K562 (cell line): Measurements from ENCODE around the gene SPCS3. TPM values are rescaled to one million over a fixed set of nuclear protein-coding genes. Genes with fewer than 3 reads are reported as not detected.

Source experiments
- BRD4 ChIP-seq: fragments of 200-600 bp; sonication (generic); IDR thresholded peaks from 2 replicates; pipeline ENCODE4 v1.6.1; 2017; ENCODE audit warnings: inconsistent platforms
- CTBP1 ChIP-seq: fragments of 450-650 bp; IDR thresholded peaks from 2 replicates; pipeline ENCODE4 v1.6.1; 2016; ENCODE audit warnings: borderline replicate concordance
- CXXC5 ChIP-seq: fragments of 250-450 bp; sonication (Bioruptor Pico); IDR thresholded peaks from 2 replicates; pipeline ENCODE4 v1.8.0; 2022; ENCODE audit warnings: inconsistent platforms, mild to moderate bottlenecking, moderate library complexity
- E2F5 ChIP-seq: sonication (generic); formaldehyde crosslinking; IDR thresholded peaks from 2 replicates; pipeline ENCODE4 v1.8.0; 2022; ENCODE audit warnings: mild to moderate bottlenecking, missing genetic modification reagents
- GABPA ChIP-seq: fragments of 200-800 bp; sonication (Bioruptor generic); conservative IDR thresholded peaks from 2 replicates; pipeline ENCODE4 v1.6.1; 2016; ENCODE audit warnings: low read depth, missing genetic modification characterization, missing compliant biosample characterization
- HCFC1 ChIP-seq: IDR thresholded peaks from 2 replicates; pipeline ENCODE4 v1.6.1; 2012; ENCODE audit warnings: low read depth, low read length, improper control_type of control experiment
- HMGN3 ChIP-seq: IDR thresholded peaks from 2 replicates; pipeline ENCODE4 v1.6.1; 2011; ENCODE audit warnings: borderline replicate concordance, low read depth, mild to moderate bottlenecking, mixed read lengths, low read length; ENCODE audit not compliant: insufficient read length; ENCODE audit errors: extremely low read depth
- JUN ChIP-seq, 2 experiments: sonication (generic) in 1 of 2; formaldehyde crosslinking in 1 of 2; IDR thresholded peaks; 2 replicates each; pipeline versions ENCODE4 v1.6.1 to v1.8.0; 2012 to 2022; ENCODE audit warnings: borderline replicate concordance in 2 of 2, mild to moderate bottlenecking in 2 of 2, improper control_type of control experiment in 1 of 2, low read depth in 1 of 2, low read length in 1 of 2, missing genetic modification reagents in 1 of 2
- LCOR ChIP-seq: sonication (generic); formaldehyde crosslinking; IDR thresholded peaks from 2 replicates; pipeline ENCODE4 v1.8.0; 2022; ENCODE audit warnings: mild to moderate bottlenecking, missing genetic modification reagents
- MEF2A ChIP-seq: IDR thresholded peaks from 2 replicates; pipeline ENCODE4 v1.6.1; 2011; ENCODE audit warnings: low read depth, mild to moderate bottlenecking, low read length, moderate library complexity; ENCODE audit not compliant: control insufficient read depth
- RFX1 ChIP-seq: fragments of 450-650 bp; IDR thresholded peaks from 2 replicates; pipeline ENCODE4 v1.6.1; 2016; ENCODE audit warnings: mild to moderate bottlenecking, moderate library complexity
- SMAD1 ChIP-seq: fragments of 150-350 bp; IDR thresholded peaks from 2 replicates; pipeline ENCODE4 v1.6.1; 2014; ENCODE audit warnings: low read length, low read depth; ENCODE audit not compliant: partially characterized antibody
- TBP ChIP-seq: optimal IDR thresholded peaks from 2 replicates; pipeline ENCODE3; 2011; ENCODE audit warnings: low read depth, low read length, improper control_type of control experiment
- TFAM ChIP-seq: fragments of 250-450 bp; sonication (Bioruptor Pico); conservative IDR thresholded peaks from 2 replicates; pipeline ENCODE4 v1.5.0; 2021; ENCODE audit warnings: mild to moderate bottlenecking, moderate library complexity
- UBTF ChIP-seq, 2 experiments: IDR thresholded peaks; 2 replicates each; pipeline ENCODE4 v1.6.1; 2012; ENCODE audit warnings: improper control_type of control experiment in 2 of 2, low read depth in 2 of 2, low read length in 2 of 2, borderline replicate concordance in 1 of 2
- ZC3H8 ChIP-seq: fragments of 450-650 bp; IDR thresholded peaks from 2 replicates; pipeline ENCODE4 v1.6.1; 2017
- ZNF398 ChIP-seq: fragments of 250-450 bp; sonication (Bioruptor Pico); IDR thresholded peaks from 2 replicates; pipeline ENCODE4 v1.8.0; 2021; ENCODE audit warnings: moderate library complexity, mild to moderate bottlenecking, inconsistent platforms
- ZNF740 ChIP-seq, 3 experiments: fragments of 200-800 bp in 1 of 3; sonication (Bioruptor generic) in 1 of 3; sonication (generic) in 1 of 3; formaldehyde crosslinking in 1 of 3; IDR thresholded peaks; 2 replicates each; pipeline versions ENCODE4 v1.6.1 to v1.8.0; 2016 to 2022; ENCODE audit warnings: mild to moderate bottlenecking in 2 of 3, missing compliant biosample characterization in 2 of 3, missing genetic modification characterization in 2 of 3, missing genetic modification reagents in 1 of 3
- polyA plus RNA-seq, 8 experiments: library from polyadenylated mRNA; depleted of rRNA in 4 of 8; stranded (reverse) in 5 of 8; unstranded in 3 of 8; fragments of >200 nt; fragmentation: Nextera tagmentation in 2 of 8; fragmentation: Illumina TruSeq in 1 of 8; extraction: Ambion mirVana in 2 of 8; extraction: Trizol in 1 of 8; gene quantifications; 2 replicates each; pipeline versions ENCODE4 v1.2.1 to v1.2.3, GENCODE V29; 2011 to 2014; ENCODE audit warnings: inconsistent platforms in 1 of 8, missing spikeins in 1 of 8
- total RNA-seq, 7 experiments: library from RNA; depleted of rRNA in 6 of 7; stranded (reverse); fragments of >200 nt in 6 of 7; fragmentation: Illumina TruSeq in 2 of 7; extraction: Trizol in 2 of 7; gene quantifications; 2 replicates each; pipeline versions ENCODE4 v1.2.1 to v1.2.3, GENCODE V29; 2011 to 2021; ENCODE audit warnings: low replicate concordance in 1 of 7

The SPCS3 gene
- total and polyA plus RNA-seq, 9 of the 15 experiments (the other 6 are each of a cell fraction or from before 2014, with no cell fraction given): 64.6 to 196 (median 85.4) TPM

DNA sequence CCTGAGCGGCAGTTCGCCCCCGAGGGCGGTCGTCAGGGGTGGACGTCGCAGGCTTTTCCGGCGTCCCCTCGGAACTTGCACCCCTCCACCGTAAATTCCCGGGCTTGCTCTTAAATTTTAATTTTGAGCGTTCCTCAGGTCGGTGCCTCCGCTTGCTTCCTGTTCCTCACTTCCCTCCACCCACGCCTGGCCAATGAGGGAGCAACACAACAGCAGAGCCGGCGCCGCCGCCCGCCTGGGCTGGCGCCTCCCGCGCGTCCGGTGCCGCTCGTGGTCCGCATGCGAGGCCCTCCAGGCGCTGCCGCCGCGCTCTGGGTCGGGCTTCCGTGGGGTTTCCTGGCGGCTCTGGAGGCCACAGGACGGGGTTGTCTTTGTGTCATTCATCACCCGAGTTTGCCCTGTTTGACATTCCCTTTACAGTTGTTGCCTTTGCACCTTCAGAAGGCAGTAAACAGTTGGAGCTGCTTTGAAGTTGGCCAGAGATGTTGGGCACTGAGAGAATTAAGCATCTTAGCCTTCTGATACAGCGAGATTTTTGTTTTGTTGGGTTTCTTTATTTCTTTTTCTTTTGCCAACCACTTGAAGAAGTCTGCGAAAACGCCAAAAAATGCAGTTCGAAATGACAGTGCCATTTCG is 692 bp downstream of the SPCS3 start (continued):
- TF ChIP-seq UBTF (IDR thresholded peaks at IDR 0.05; ENCODE audit: borderline replicate concordance in 1 of 2, low read depth in 2 of 2, low read length in 2 of 2) (peak; percentile 24 to 52; a peak in 2 of 4 replicates), TFAM (CRISPR knock-in tag) (no peak), RFX1 (no peak), CXXC5 (CRISPR knock-in tag) (peak; percentile 2; the same call in 1 of the 2 replicates), ZNF398 (CRISPR knock-in tag) (no peak), ZC3H8 (no peak), LCOR (CRISPR knock-in tag) (0 out of 2 replicates have a peak, but pooled peaks have one; percentile 57), GABPA (tag) (peak; percentile 84), ZNF740 (CRISPR knock-in tag; IDR thresholded peaks at IDR 0.05) (no peak), ZNF740 (tag; IDR thresholded peaks at IDR 0.05) (no peak), E2F5 (peak; percentile 43; the same call in 1 of the 2 replicates), HCFC1 (0 out of 2 replicates have a peak, but pooled peaks have one; percentile 44), CTBP1 (no peak; the same call in 1 of the 2 replicates), TBP (peak; percentile 37), MEF2A (no peak), JUN (IDR thresholded peaks at IDR 0.05; ENCODE audit: borderline replicate concordance, low read depth, low read length) (no peak), JUN (CRISPR knock-in tag; IDR thresholded peaks at IDR 0.05; ENCODE audit: borderline replicate concordance) (peak; percentile 58; the same call in 1 of the 2 replicates), SMAD1 (peak; percentile 35), HMGN3 (peak; percentile 87), BRD4 (peak; percentile 30; the same call in 1 of the 2 replicates)
